Measurements from ENCODE around the gene AR. TPM values are rescaled to one million over a fixed set of nuclear protein-coding genes. Genes with fewer than 3 reads are reported as not detected.

The AR gene
- total RNA-seq, 1 donor from 2014 or later, result 6.7 TPM

GRCh38 chrX:67545036-67545821 is 1.4 kb downstream of the AR start:
- Histone ChIP-seq H3K4me3 (peak overlapping the region; percentile 58), H3K9me3 (ENCODE audit: low read depth) (no peaks in the 10 kb centered on the region), H3K9ac (no peak overlapping the region), H2AFZ (replicated peaks) (no peak overlapping the region), H3K79me2 (ENCODE audit: low read depth) (peaks cover 24% of the 10 kb centered on the region), H4K20me1 (ENCODE audit: low read depth) (peaks cover 3% of the 10 kb centered on the region), H3K36me3 (no peaks in the 10 kb centered on the region), H3F3A (ENCODE audit: low read depth) (peaks cover 24% of the 10 kb centered on the region), H3K4me2 (peak overlapping the region; percentile 82), H3K27me3 (no peaks in the 10 kb centered on the region), H3K27ac (no peak overlapping the region), H3K4me1 (no peaks in the 10 kb centered on the region)
- Mint-ChIP-seq H3K9me3 (peaks cover 2% of the 10 kb centered on the region), H3K4me1 (peaks cover 21% of the 10 kb centered on the region), H3K4me3 (peak overlapping the region; percentile 95), H3K27me3 (ENCODE audit: insufficient read depth, low read depth) (peaks cover 4% of the 10 kb centered on the region), H3K36me3 (no peaks in the 10 kb centered on the region), H3K27ac (no peak overlapping the region)
- TF ChIP-seq CTCF (IDR thresholded peaks at IDR 0.05) (peak; percentile 14), EZH2phosphoT487 (IDR thresholded peaks at IDR 0.05) (no peak)
- DNase-seq (ENCODE audit: low spot score), result peak; percentile 48

GRCh38 chrX:67545893-67546495 is 2.2 kb downstream of the AR start:
- H3K4me3 Mint-ChIP-seq, result peak overlapping the region; percentile 95
- H3K4me2 ChIP-seq, result peak overlapping the region; percentile 82
- H4K20me1 ChIP-seq (ENCODE audit: low read depth), result peaks cover 3% of the 10 kb centered on the region
- no peaks in the 10 kb centered on the region for H3K36me3 Mint-ChIP-seq
- H2AFZ ChIP-seq (replicated peaks), result no peak overlapping the region
- H3K4me3 ChIP-seq, result peak overlapping the region; percentile 58
- TF ChIP-seq EZH2phosphoT487 (IDR thresholded peaks at IDR 0.05), result no peak
- TF ChIP-seq EZH2 (IDR thresholded peaks at IDR 0.05), result no peak
- TF ChIP-seq CTCF (IDR thresholded peaks at IDR 0.05), result no peak
- H3K27me3 Mint-ChIP-seq (ENCODE audit: insufficient read depth, low read depth), result peaks cover 4% of the 10 kb centered on the region
- H3K27ac ChIP-seq, result no peak overlapping the region
- no peaks in the 10 kb centered on the region for H3K4me1 ChIP-seq
- peaks cover 21% of the 10 kb centered on the region for H3K4me1 Mint-ChIP-seq
- H3K36me3 ChIP-seq, result no peaks in the 10 kb centered on the region
- H3K27me3 ChIP-seq, result no peaks in the 10 kb centered on the region
- H3K9me3 Mint-ChIP-seq, result peaks cover 2% of the 10 kb centered on the region
- no peak overlapping the region for H3K27ac Mint-ChIP-seq
- peak; percentile 49 for DNase-seq (ENCODE audit: low spot score)
- no peak overlapping the region for H3K9ac ChIP-seq
- H3K79me2 ChIP-seq (ENCODE audit: low read depth), result peaks cover 29% of the 10 kb centered on the region
- peaks cover 24% of the 10 kb centered on the region for H3F3A ChIP-seq (ENCODE audit: low read depth)
- H3K9me3 ChIP-seq (ENCODE audit: low read depth), result no peaks in the 10 kb centered on the region

GRCh38 chrX:67546496-67547423 is 2.9 kb downstream of the AR start:
- peak overlapping the region; percentile 82 for H3K4me2 ChIP-seq
- H3K9me3 ChIP-seq (ENCODE audit: low read depth), result peaks cover under 1% of the 10 kb centered on the region
- H3K27me3 Mint-ChIP-seq (ENCODE audit: insufficient read depth, low read depth), result peaks cover 4% of the 10 kb centered on the region
- H3K4me3 Mint-ChIP-seq, result peak overlapping the region; percentile 88
- peaks cover 2% of the 10 kb centered on the region for H3K9me3 Mint-ChIP-seq
- peak overlapping the region; percentile 36 for H3K27ac Mint-ChIP-seq
- no peak overlapping the region for H2AFZ ChIP-seq (replicated peaks)
- peaks cover 37% of the 10 kb centered on the region for H3K79me2 ChIP-seq (ENCODE audit: low read depth)
- H3K27me3 ChIP-seq, result no peaks in the 10 kb centered on the region
- no peak overlapping the region for H3K27ac ChIP-seq
- DNase-seq (ENCODE audit: low spot score), result peak; percentile 41
- TF ChIP-seq CTCF (IDR thresholded peaks at IDR 0.05) (no peak), EZH2phosphoT487 (IDR thresholded peaks at IDR 0.05) (no peak), EZH2 (IDR thresholded peaks at IDR 0.05) (no peak)
- peaks cover 3% of the 10 kb centered on the region for H4K20me1 ChIP-seq (ENCODE audit: low read depth)
- H3K4me3 ChIP-seq, result peak overlapping the region; percentile 58
- peaks cover 24% of the 10 kb centered on the region for H3F3A ChIP-seq (ENCODE audit: low read depth)
- H3K36me3 ChIP-seq, result no peaks in the 10 kb centered on the region
- H3K4me1 ChIP-seq, result no peaks in the 10 kb centered on the region
- no peak overlapping the region for H3K9ac ChIP-seq
- H3K36me3 Mint-ChIP-seq, result no peaks in the 10 kb centered on the region
- H3K4me1 Mint-ChIP-seq, result peaks cover 21% of the 10 kb centered on the region

Measured in neural progenitor cell (in vitro differentiated cells).